ENCODE data around the gene VEZF1. TPM values are rescaled to one million over a fixed set of nuclear protein-coding genes. Genes with fewer than 3 reads are reported as not detected.
"Not testable (repeated sequence)": the region's sequence is repeated elsewhere in the genome, so short reads cannot be mapped to it uniquely, and the experiment has no call there.

The VEZF1 gene
- total RNA-seq, 1 experiment from 2014 or later: 50.9 TPM

DNA sequence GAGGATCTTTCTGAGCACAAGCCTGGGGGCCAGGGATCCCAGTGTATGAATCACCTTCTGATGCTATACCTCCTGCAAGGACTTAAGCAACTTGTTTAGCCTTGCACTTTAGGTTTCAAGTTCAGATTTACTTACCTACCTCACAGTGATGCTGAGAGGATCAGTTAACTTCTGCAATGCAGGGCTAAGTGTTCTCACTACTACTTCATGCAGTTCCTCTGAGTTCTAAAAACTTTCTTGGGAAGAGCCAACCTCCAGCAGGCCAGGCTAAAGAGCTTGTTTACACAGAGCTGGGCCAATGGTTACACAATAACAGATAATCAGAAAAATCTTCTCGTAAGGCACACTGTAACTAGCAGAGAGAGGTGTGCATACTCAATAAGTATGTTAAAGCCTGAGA is 13.0 kb downstream of the VEZF1 start:
- 0 out of 2 replicates have a peak, but pooled peaks cover 5% of the 10 kb centered on the region for H4K20me1 ChIP-seq (ENCODE audit: insufficient read depth)
- no peak overlapping the region for H2AFZ ChIP-seq
- no peaks in the 10 kb centered on the region for H3K9me3 ChIP-seq (ENCODE audit: insufficient read depth, low read depth)
- no peaks in the 10 kb centered on the region for H3K27me3 ChIP-seq (ENCODE audit: insufficient read depth, low read depth)
- H3F3A ChIP-seq (ENCODE audit: insufficient read depth, low read depth): peaks cover 24% of the 10 kb centered on the region
- peaks cover 60% of the 10 kb centered on the region for H3K36me3 ChIP-seq (ENCODE audit: low read depth)
- no peaks in the 10 kb centered on the region for H3K4me1 ChIP-seq (replicated peaks; ENCODE audit: insufficient read depth)
- ChIA-PET POLR2A (ENCODE audit: unreplicated experiment) (interaction anchor here (0.7 kb wide), 1 partner anchor 16 kb away, joined by 3 read pairs; no protein-coding TSS in a partner anchor), CTCF (no interaction called here)
- intact Hi-C loops (cut with micrococcal nuclease; ENCODE audit: unreplicated experiment): no loop called here
- no peak overlapping the region for H3K4me3 ChIP-seq
- no peak overlapping the region for H3K4me2 ChIP-seq
- H3K9me2 ChIP-seq (ENCODE audit: insufficient read depth): no peaks in the 10 kb centered on the region
- no peaks in the 10 kb centered on the region for H3K79me2 ChIP-seq (ENCODE audit: low read depth)
- BruUV-seq (replicated peaks): no TSS peak
- TF ChIP-seq EZH2 (IDR thresholded peaks at IDR 0.05; ENCODE audit: low read depth): no peak
- TF ChIP-seq, protein P1, sequence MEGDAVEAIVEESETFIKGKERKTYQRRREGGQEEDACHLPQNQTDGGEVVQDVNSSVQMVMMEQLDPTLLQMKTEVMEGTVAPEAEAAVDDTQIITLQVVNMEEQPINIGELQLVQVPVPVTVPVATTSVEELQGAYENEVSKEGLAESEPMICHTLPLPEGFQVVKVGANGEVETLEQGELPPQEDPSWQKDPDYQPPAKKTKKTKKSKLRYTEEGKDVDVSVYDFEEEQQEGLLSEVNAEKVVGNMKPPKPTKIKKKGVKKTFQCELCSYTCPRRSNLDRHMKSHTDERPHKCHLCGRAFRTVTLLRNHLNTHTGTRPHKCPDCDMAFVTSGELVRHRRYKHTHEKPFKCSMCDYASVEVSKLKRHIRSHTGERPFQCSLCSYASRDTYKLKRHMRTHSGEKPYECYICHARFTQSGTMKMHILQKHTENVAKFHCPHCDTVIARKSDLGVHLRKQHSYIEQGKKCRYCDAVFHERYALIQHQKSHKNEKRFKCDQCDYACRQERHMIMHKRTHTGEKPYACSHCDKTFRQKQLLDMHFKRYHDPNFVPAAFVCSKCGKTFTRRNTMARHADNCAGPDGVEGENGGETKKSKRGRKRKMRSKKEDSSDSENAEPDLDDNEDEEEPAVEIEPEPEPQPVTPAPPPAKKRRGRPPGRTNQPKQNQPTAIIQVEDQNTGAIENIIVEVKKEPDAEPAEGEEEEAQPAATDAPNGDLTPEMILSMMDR (conservative IDR thresholded peaks at IDR 0.05): no peak
- H3K27ac ChIP-seq: no peak overlapping the region
- DNase-seq: no peak

DNA sequence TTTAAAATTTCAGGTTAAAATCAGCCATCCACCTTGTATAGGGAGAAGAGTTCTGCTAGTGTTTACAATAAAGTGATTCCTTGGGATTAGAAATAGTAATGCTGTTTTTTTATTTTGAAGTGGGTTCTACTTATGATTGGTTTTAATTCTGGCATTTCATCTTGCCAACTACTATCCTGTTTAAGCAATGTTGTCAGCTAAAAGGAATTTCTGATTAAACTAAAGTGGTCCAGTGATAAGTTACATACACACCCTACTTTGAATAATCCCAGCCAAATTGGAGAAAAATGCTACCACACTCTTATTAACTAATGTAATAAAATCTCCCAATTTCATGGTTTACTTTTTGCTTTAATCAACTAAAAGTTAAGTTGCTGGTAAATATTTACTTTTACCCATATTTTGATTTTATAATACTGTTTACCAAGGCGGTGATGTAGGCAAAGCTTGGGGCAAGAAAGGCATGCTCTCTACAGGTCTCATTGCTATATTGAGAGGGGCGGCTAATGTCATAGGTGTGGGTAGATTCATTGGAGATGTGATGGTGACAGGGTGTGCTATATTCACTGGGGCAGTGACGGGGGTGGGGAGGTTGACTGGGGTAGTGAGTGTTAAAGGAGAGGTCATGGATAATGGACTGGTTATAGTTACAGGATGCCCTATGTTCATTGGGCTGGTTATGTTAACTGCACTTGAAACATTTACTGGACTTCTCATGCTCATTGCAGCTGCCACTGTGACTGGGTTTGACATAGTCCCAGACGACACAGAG is 13.8 kb downstream of the VEZF1 start:
- H3K4me1 ChIP-seq (replicated peaks; ENCODE audit: insufficient read depth); H4K20me1 ChIP-seq (ENCODE audit: insufficient read depth); POLR2A ChIA-PET (ENCODE audit: unreplicated experiment); H3K27me3 ChIP-seq (ENCODE audit: insufficient read depth, low read depth); CTCF ChIA-PET; H3K27ac ChIP-seq; DNase-seq; H2AFZ ChIP-seq; H3K9me3 ChIP-seq (ENCODE audit: insufficient read depth, low read depth); H3K4me3 ChIP-seq; H3K4me2 ChIP-seq; intact Hi-C loops (cut with micrococcal nuclease; ENCODE audit: unreplicated experiment); H3K9me2 ChIP-seq (ENCODE audit: insufficient read depth); BruUV-seq (replicated peaks); H3K79me2 ChIP-seq (ENCODE audit: low read depth): not testable (repeated sequence)
- Histone ChIP-seq H3K36me3 (ENCODE audit: low read depth) (peaks cover 53% of the 10 kb centered on the region), H3F3A (ENCODE audit: insufficient read depth, low read depth) (peaks cover 24% of the 10 kb centered on the region)

DNA sequence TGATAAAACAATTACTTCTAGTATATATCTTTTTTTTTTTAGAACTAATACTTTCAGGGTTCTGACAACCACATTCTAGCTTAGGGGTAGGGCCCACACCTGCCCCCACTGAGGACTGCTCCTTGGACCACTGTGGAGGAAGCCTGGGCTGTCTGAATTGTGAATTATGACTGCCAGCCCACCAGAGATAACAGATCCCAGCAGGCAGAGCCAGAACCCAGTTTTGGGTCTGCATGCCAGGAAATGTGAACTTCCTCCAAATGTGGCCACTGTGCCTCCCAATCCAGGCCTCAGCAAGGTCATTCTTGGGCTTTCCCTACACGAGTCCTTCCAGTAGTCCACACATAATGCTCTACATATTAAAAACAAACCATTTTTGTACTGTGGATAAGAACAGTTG is 15.9 kb downstream of the VEZF1 start:
- H3K27me3 ChIP-seq (ENCODE audit: insufficient read depth, low read depth): no peaks in the 10 kb centered on the region
- 0 out of 2 replicates have a peak, but pooled peaks cover 5% of the 10 kb centered on the region for H4K20me1 ChIP-seq (ENCODE audit: insufficient read depth)
- intact Hi-C loops (cut with micrococcal nuclease; ENCODE audit: unreplicated experiment): no loop called here
- no peak overlapping the region for H3K27ac ChIP-seq
- H3K4me1 ChIP-seq (replicated peaks; ENCODE audit: insufficient read depth): no peaks in the 10 kb centered on the region
- peaks cover 24% of the 10 kb centered on the region for H3F3A ChIP-seq (ENCODE audit: insufficient read depth, low read depth)
- ChIA-PET CTCF (no interaction called here), POLR2A (ENCODE audit: unreplicated experiment) (no interaction called here)
- no peaks in the 10 kb centered on the region for H3K79me2 ChIP-seq (ENCODE audit: low read depth)
- peaks cover 40% of the 10 kb centered on the region for H3K36me3 ChIP-seq (ENCODE audit: low read depth)
- TF ChIP-seq EZH2 (IDR thresholded peaks at IDR 0.05; ENCODE audit: low read depth): no peak
- TF ChIP-seq, protein P1 (conservative IDR thresholded peaks at IDR 0.05): no peak
- H2AFZ ChIP-seq: no peak overlapping the region
- DNase-seq: no peak
- H3K9me2 ChIP-seq (ENCODE audit: insufficient read depth): no peaks in the 10 kb centered on the region
- no peak overlapping the region for H3K4me2 ChIP-seq
- H3K9me3 ChIP-seq (ENCODE audit: insufficient read depth, low read depth): no peaks in the 10 kb centered on the region
- no TSS peak for BruUV-seq (replicated peaks)
- no peak overlapping the region for H3K4me3 ChIP-seq
